ENCODE data around the gene PCDH10.

GRCh38 chr4:133149364-133149695 lies 236 bp downstream of the PCDH10 start:
- TF ChIP-seq CTCF (IDR thresholded peaks at IDR 0.05 in 8 of 11, conservative IDR thresholded peaks at IDR 0.05 in 3 of 11) (no peak), POLR2AphosphoS5 (IDR thresholded peaks at IDR 0.05) (no peak), POLR2A (IDR thresholded peaks at IDR 0.05) (no peak)

Measured in spleen (tissue), 7 donors.